ENCODE results near the gene UQCRHL.
"Not testable (repeated sequence)": the region's sequence is repeated elsewhere in the genome, so short reads cannot be mapped to it uniquely, and the experiment has no call there.

UQCRHL gene

GRCh38 chr1:15807549-15807948 is at the start of gene UQCRHL:
UQCRHL (minus strand) TSS chr1:15807649; CDS start chr1:15807649, 0 bp downstream.
- DNase-seq = not testable (repeated sequence)

GRCh38 chr1:15856888-15857287 is 49.4 kb upstream of the UQCRHL start:
- DNase-seq = no peak

- DNase-seq = no peak
These were observed 45.4 kb upstream of the UQCRHL start for GRCh38 chr1:15852828-15853302.

- no peak for DNase-seq
These were observed 44.8 kb upstream of the UQCRHL start for GRCh38 chr1:15852036-15852827.

- DNase-seq = no peak
These were observed 44.0 kb upstream of the UQCRHL start for GRCh38 chr1:15851210-15852035.

GRCh38 chr1:15850471-15851001 is 43.1 kb upstream of the UQCRHL start:
- DNase-seq = no peak

GRCh38 chr1:15849775-15850324 is 42.4 kb upstream of the UQCRHL start:
- DNase-seq = peak; percentile 46

- DNase-seq = peak; percentile 77
These were observed 41.7 kb upstream of the UQCRHL start for GRCh38 chr1:15848929-15849774.

- no peak for DNase-seq
These were observed 40.9 kb upstream of the UQCRHL start for GRCh38 chr1:15848143-15848928.

- DNase-seq = no peak
These were observed 40.4 kb upstream of the UQCRHL start for GRCh38 chr1:15847893-15848142.

- peak; percentile 94 for DNase-seq
These were observed 39.8 kb upstream of the UQCRHL start, which contains the start of gene SPEN for GRCh38 chr1:15847100-15847892. SPEN (plus strand) TSS chr1:15847707; CDS start chr1:15848068, 361 bp downstream.

- not testable (repeated sequence) for DNase-seq
These were observed 38.6 kb upstream of the UQCRHL start for GRCh38 chr1:15846056-15846455.

- DNase-seq = no peak
These were observed 36.5 kb upstream of the UQCRHL start for GRCh38 chr1:15843826-15844572.

GRCh38 chr1:15838721-15839120 is 31.3 kb upstream of the UQCRHL start:
- no peak for DNase-seq

- no peak for DNase-seq
These were observed 30.5 kb upstream of the UQCRHL start for GRCh38 chr1:15837931-15838330.

- DNase-seq = no peak
These were observed 29.6 kb upstream of the UQCRHL start for GRCh38 chr1:15836772-15837669.

- DNase-seq = not testable (repeated sequence)
These were observed 29.0 kb upstream of the UQCRHL start for GRCh38 chr1:15836511-15836771.

- peak; percentile 99 for DNase-seq
These were observed 28.5 kb upstream of the UQCRHL start for GRCh38 chr1:15835741-15836510.

Measured in NCI-H1436 (cell line).